ENCODE results near the gene SUSD3.

Gene SUSD3

DNA sequence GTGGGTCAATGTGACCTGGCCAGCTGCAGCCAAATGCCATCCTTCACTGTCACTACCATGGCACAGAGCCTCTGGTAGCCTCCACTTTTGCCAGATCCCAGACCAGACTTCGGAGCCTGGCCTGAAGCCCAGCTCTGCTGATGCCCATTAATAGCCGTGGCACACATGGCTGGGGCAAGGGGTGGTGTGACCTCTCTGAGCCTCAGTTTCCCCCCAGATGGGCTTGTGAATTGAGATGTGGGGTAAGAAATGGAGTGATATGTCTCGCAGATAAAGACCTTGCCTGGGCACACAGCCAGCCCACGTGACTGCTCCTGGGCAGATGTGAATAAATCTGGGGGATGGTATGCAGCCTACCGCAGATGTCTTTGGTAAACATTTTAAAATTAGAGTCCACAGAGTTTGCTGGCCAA lies 13.9 kb downstream of the SUSD3 start:
- TF ChIP-seq, protein P1, sequence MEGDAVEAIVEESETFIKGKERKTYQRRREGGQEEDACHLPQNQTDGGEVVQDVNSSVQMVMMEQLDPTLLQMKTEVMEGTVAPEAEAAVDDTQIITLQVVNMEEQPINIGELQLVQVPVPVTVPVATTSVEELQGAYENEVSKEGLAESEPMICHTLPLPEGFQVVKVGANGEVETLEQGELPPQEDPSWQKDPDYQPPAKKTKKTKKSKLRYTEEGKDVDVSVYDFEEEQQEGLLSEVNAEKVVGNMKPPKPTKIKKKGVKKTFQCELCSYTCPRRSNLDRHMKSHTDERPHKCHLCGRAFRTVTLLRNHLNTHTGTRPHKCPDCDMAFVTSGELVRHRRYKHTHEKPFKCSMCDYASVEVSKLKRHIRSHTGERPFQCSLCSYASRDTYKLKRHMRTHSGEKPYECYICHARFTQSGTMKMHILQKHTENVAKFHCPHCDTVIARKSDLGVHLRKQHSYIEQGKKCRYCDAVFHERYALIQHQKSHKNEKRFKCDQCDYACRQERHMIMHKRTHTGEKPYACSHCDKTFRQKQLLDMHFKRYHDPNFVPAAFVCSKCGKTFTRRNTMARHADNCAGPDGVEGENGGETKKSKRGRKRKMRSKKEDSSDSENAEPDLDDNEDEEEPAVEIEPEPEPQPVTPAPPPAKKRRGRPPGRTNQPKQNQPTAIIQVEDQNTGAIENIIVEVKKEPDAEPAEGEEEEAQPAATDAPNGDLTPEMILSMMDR (IDR thresholded peaks at IDR 0.05; ENCODE audit: insufficient read depth, low read length), result no peak
- TF ChIP-seq POLR2AphosphoS5 (IDR thresholded peaks at IDR 0.05; ENCODE audit: low read depth) (no peak), GABPA (IDR thresholded peaks at IDR 0.05; ENCODE audit: low read depth) (no peak)
- DNase-seq (ENCODE audit: low read depth in 1 of 2, low spot score in 1 of 2), result no peak
- Histone ChIP-seq H3K27ac (replicated peaks) (no peak overlapping the region), H3K4me3 (replicated peaks; ENCODE audit: insufficient read depth, low read length) (no peak overlapping the region), H3K27me3 (ENCODE audit: insufficient read depth, poor library complexity, severe bottlenecking) (no peaks in the 10 kb centered on the region)

- TF ChIP-seq POLR2AphosphoS5 (IDR thresholded peaks at IDR 0.05; ENCODE audit: low read depth) (no peak), GABPA (IDR thresholded peaks at IDR 0.05; ENCODE audit: low read depth) (no peak), REST (IDR thresholded peaks at IDR 0.05; ENCODE audit: insufficient replicate concordance, low read depth) (no peak), SPI1 (IDR thresholded peaks at IDR 0.05; ENCODE audit: borderline replicate concordance, low read depth) (no peak)
- TF ChIP-seq, protein P1 (IDR thresholded peaks at IDR 0.05; ENCODE audit: insufficient read depth, low read length), result no peak
These were observed 17.7 kb downstream of the SUSD3 start for GRCh38 chr9:93076101-93076791.

GRCh38 chr9:93076792-93077128 lies 18.3 kb downstream of the SUSD3 start:
- Histone ChIP-seq H3K27ac (replicated peaks) (no peak overlapping the region), H3K27me3 (ENCODE audit: insufficient read depth, poor library complexity, severe bottlenecking) (no peaks in the 10 kb centered on the region), H3K4me3 (replicated peaks; ENCODE audit: insufficient read depth, low read length) (no peak overlapping the region)
- no peak for DNase-seq (ENCODE audit: low read depth in 1 of 2, low spot score in 1 of 2)
- TF ChIP-seq, protein P1 (IDR thresholded peaks at IDR 0.05; ENCODE audit: insufficient read depth, low read length), result no peak
- TF ChIP-seq SPI1 (IDR thresholded peaks at IDR 0.05; ENCODE audit: borderline replicate concordance, low read depth) (no peak), REST (IDR thresholded peaks at IDR 0.05; ENCODE audit: insufficient replicate concordance, low read depth) (no peak), GABPA (IDR thresholded peaks at IDR 0.05; ENCODE audit: low read depth) (no peak), POLR2AphosphoS5 (IDR thresholded peaks at IDR 0.05; ENCODE audit: low read depth) (no peak)

More at GRCh38 chr9:93076101-93076791, 17.7 kb downstream of the SUSD3 start:
- no peak for DNase-seq (ENCODE audit: low read depth in 1 of 2, low spot score in 1 of 2)
- no peak overlapping the region for H3K27ac ChIP-seq (replicated peaks)
- H3K4me3 ChIP-seq (replicated peaks; ENCODE audit: insufficient read depth, low read length), result no peak overlapping the region
- H3K27me3 ChIP-seq (ENCODE audit: insufficient read depth, poor library complexity, severe bottlenecking), result no peaks in the 10 kb centered on the region

DNA sequence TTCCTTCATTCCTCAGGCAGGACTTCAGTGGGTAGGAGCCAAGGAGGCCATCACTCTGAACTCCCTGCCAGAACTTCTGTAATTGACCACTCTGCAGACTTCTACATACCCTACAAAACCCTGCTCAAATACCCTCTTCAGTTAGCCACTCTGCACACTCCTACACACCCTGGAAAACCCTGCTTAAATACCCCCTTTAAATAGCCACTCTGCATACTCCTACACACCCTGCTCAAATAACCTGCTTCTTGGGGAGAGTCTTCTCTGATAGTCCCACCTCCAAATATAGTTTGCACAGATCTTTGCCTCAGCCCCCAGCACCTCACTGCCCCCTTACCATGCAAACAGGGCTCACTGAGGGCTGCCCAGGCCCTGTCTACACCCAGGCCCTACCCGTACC lies 18.9 kb downstream of the SUSD3 start:
- no peak overlapping the region for H3K4me3 ChIP-seq (replicated peaks; ENCODE audit: insufficient read depth, low read length)
- no peak overlapping the region for H3K27ac ChIP-seq (replicated peaks)
- DNase-seq (ENCODE audit: low read depth in 1 of 2, low spot score in 1 of 2), result no peak
- no peaks in the 10 kb centered on the region for H3K27me3 ChIP-seq (ENCODE audit: insufficient read depth, poor library complexity, severe bottlenecking)
- TF ChIP-seq REST (IDR thresholded peaks at IDR 0.05; ENCODE audit: insufficient replicate concordance, low read depth) (no peak), SPI1 (IDR thresholded peaks at IDR 0.05; ENCODE audit: borderline replicate concordance, low read depth) (no peak), POLR2AphosphoS5 (IDR thresholded peaks at IDR 0.05; ENCODE audit: low read depth) (no peak), GABPA (IDR thresholded peaks at IDR 0.05; ENCODE audit: low read depth) (no peak)
- TF ChIP-seq, protein P1 (IDR thresholded peaks at IDR 0.05; ENCODE audit: insufficient read depth, low read length), result no peak

Measured in HL-60 (cell line).